HCT116 (cell line): Measurements from ENCODE around the gene ARRDC2. TPM values are rescaled to one million over a fixed set of nuclear protein-coding genes. Genes with fewer than 3 reads are reported as not detected.
A peak's percentile ranks its signal among the peaks of the same experiment; 100 is the strongest.
"Not testable (repeated sequence)": the region's sequence is repeated elsewhere in the genome, so short reads cannot be mapped to it uniquely, and the experiment has no call there.

Experiments used
- ATAC-seq: fragments of 200-7000 bp; cut with Tn5 transposase; 2 replicates; pipeline ENCODE4 v1.9.1; 2020; ENCODE audit warnings: mild to moderate bottlenecking, moderate library complexity
- BruUV-seq: library from RNA; stranded (reverse); fragments of 400-500 nt; replicated peaks from 2 replicates; lab custom pipeline; 2021; lab: Mats Ljungman, UMichigan
- CTCF ChIA-PET: fragments of 300-600 bp; sonication (Branson Sonifier 250); formaldehyde crosslinking; loops from one replicate; lab custom pipeline; 2021; ENCODE audit warnings: antibody characterized with exemption; lab: Charles Lee
- POLR2A ChIA-PET: fragments of 300-600, 350-600 bp; sonication (Branson Sonifier 250); formaldehyde crosslinking; loops from one replicate; lab custom pipeline; 2021; ENCODE audit warnings: antibody characterized with exemption; lab: Charles Lee
- RAD21 ChIA-PET, 2 experiments: fragments of 300-600 bp; sonication (Branson Sonifier 250); formaldehyde crosslinking; loops; one replicate each; lab custom pipeline; 2023; ENCODE audit warnings: low total read pairs in 2 of 2; ENCODE audit not compliant: uncharacterized antibody in 2 of 2, unreplicated experiment in 2 of 2, low non-redundant PET in 1 of 2; lab: Charles Lee
- DNase-seq: peaks from one replicate; pipeline ENCODE4 v3.0.0-alpha.2; 2010; ENCODE audit warnings: low read depth, low spot score
- H2AFZ ChIP-seq: fragments of 200-600 bp; shearing (Covaris generic), sonication (generic); 2 replicates; pipeline ENCODE4 v1.6.1; 2017; ENCODE audit warnings: low read depth, mixed run types, mixed read lengths, antibody characterized with exemption, low read length; ENCODE audit not compliant: poor library complexity, severe bottlenecking
- H3K27ac ChIP-seq: 2 replicates; pipeline ENCODE4 v1.5.1; 2012; ENCODE audit warnings: low read depth, low read length
- H3K27me3 ChIP-seq: fragments of 200-600 bp; sonication (generic); 2 replicates; pipeline ENCODE4 v1.6.1; 2016; ENCODE audit warnings: mixed run types, low read length, mixed read lengths; ENCODE audit not compliant: insufficient read depth
- H3K36me3 ChIP-seq, 2 experiments: fragments of 200-500 bp in 1 of 2; fragments of 200-600 bp in 1 of 2; sonication (Bioruptor generic) in 1 of 2; sonication (generic) in 1 of 2; 2 replicates each; pipeline versions ENCODE4 v1.5.1 to v1.6.1; 2014 to 2016; ENCODE audit warnings: low read length in 2 of 2, inconsistent platforms in 1 of 2, mixed read lengths in 1 of 2, mixed run types in 1 of 2; ENCODE audit not compliant: insufficient read depth in 2 of 2, control insufficient read depth in 1 of 2
- H3K4me1 ChIP-seq, 2 experiments: fragments of 200-600 bp in 1 of 2; sonication (generic) in 1 of 2; 2 replicates each; pipeline versions ENCODE4 v1.5.1 to v1.6.1; 2012 to 2017; ENCODE audit warnings: low read length in 2 of 2, inconsistent platforms in 1 of 2, mild to moderate bottlenecking in 1 of 2, mixed read lengths in 1 of 2, mixed run types in 1 of 2, moderate library complexity in 1 of 2; ENCODE audit not compliant: insufficient read depth in 2 of 2, control insufficient read depth in 1 of 2
- H3K4me2 ChIP-seq: fragments of 200-600 bp; sonication (generic); 2 replicates; pipeline ENCODE4 v1.6.1; 2017; ENCODE audit warnings: mixed run types, low read length, mixed read lengths
- H3K4me3 ChIP-seq, 2 experiments: fragments of 200-600 bp in 1 of 2; sonication (generic) in 1 of 2; replicated peaks in 1 of 2; 2 replicates each; pipeline ENCODE4 v1.5.1; 2011 to 2016; ENCODE audit warnings: low read length in 2 of 2, control low read depth in 1 of 2, low read depth in 1 of 2, mild to moderate bottlenecking in 1 of 2, mixed read lengths in 1 of 2, mixed run types in 1 of 2
- H3K79me2 ChIP-seq: fragments of 200-600 bp; sonication (generic); 2 replicates; pipeline ENCODE4 v1.6.1; 2017; ENCODE audit warnings: mild to moderate bottlenecking, mixed run types, low read length, moderate library complexity, mixed read lengths; ENCODE audit not compliant: insufficient read depth
- H3K9ac ChIP-seq: fragments of 200-600 bp; sonication (generic); 2 replicates; pipeline ENCODE4 v1.6.1; 2016; ENCODE audit warnings: low read length, mixed read lengths
- H3K9me2 ChIP-seq: fragments of 200-600 bp; sonication (generic), shearing (Covaris generic); 2 replicates; pipeline ENCODE4 v1.6.1; 2017; ENCODE audit warnings: mixed run types, mild to moderate bottlenecking, moderate library complexity; ENCODE audit not compliant: insufficient read depth
- H3K9me3 ChIP-seq, 2 experiments: fragments of 200-500 bp in 1 of 2; fragments of 200-600 bp in 1 of 2; sonication (Bioruptor generic) in 1 of 2; sonication (generic) in 1 of 2; 2 replicates each; pipeline ENCODE4 v1.6.1; 2014 to 2017; ENCODE audit warnings: low read length in 2 of 2, mixed read lengths in 2 of 2, inconsistent platforms in 1 of 2, low read depth in 1 of 2, mild to moderate bottlenecking in 1 of 2, mixed run types in 1 of 2, moderate library complexity in 1 of 2; ENCODE audit not compliant: control insufficient read depth in 1 of 2, insufficient read depth in 1 of 2
- H4K20me1 ChIP-seq: fragments of 200-600 bp; sonication (generic), shearing (Covaris generic); 2 replicates; pipeline ENCODE4 v1.6.1; 2017; ENCODE audit warnings: mixed run types, mild to moderate bottlenecking, moderate library complexity; ENCODE audit not compliant: insufficient read depth
- FOSL1 ChIP-seq: IDR thresholded peaks from 2 replicates; pipeline ENCODE4 v1.6.1; 2012; ENCODE audit warnings: low read depth
- POLR2A ChIP-seq: IDR thresholded peaks from 2 replicates; pipeline ENCODE4 v1.7.0; 2011; ENCODE audit warnings: borderline replicate concordance; ENCODE audit not compliant: insufficient read depth, insufficient read length; ENCODE audit errors: extremely low read depth
- intact Hi-C: fragments of 100-400 bp; cut with micrococcal nuclease; formaldehyde crosslinking; loops from 2 replicates; pipeline ENCODE4 v1.10.0; 2022
- total RNA-seq: library from RNA; stranded (reverse); gene quantifications from one replicate; pipeline ENCODE4 v1.2.1, GENCODE V29; 2021; ENCODE audit not compliant: unreplicated experiment

Gene ARRDC2
- total RNA-seq, 1 experiment from 2014 or later, result 36.5 TPM

- H3K4me1 ChIP-seq, result peaks cover 0 to 12% of the 10 kb centered on the region in 2 experiments; a peak in 2 of 4 replicates
- H3K36me3 ChIP-seq, result no peaks in the 10 kb centered on the region
- no peaks in the 10 kb centered on the region for H3K27me3 ChIP-seq
- intact Hi-C loops, result no loop called here
- peak; percentile 88 for ATAC-seq
- H3K27ac ChIP-seq, result no peak overlapping the region
- no peaks in the 10 kb centered on the region for H3K9me3 ChIP-seq
- H3K4me2 ChIP-seq, result peak overlapping the region; percentile 44
- TF ChIP-seq FOSL1, result no peak
- peak; percentile 75 for TF ChIP-seq POLR2A
- peak overlapping the region; percentile 1 for H2AFZ ChIP-seq
- peak; percentile 23 for DNase-seq
- ChIA-PET RAD21 (interaction anchor here in 1 of 2 experiments (0.6 kb wide), 1 partner anchor 47 kb away, joined by 3 read pairs; no protein-coding TSS in a partner anchor), CTCF (no interaction called here), POLR2A (interaction anchor here (0.8 to 1.6 kb wide), 2 partner anchors 12 to 38 kb away, joined by 5 read pairs; no protein-coding TSS in a partner anchor)
- H3K79me2 ChIP-seq, result no peaks in the 10 kb centered on the region
- BruUV-seq, result TSS peak; percentile 99
- no peak overlapping the region for H3K4me3 ChIP-seq
- H3K9ac ChIP-seq, result peak overlapping the region; percentile 41
- no peaks in the 10 kb centered on the region for H4K20me1 ChIP-seq
- H3K9me2 ChIP-seq, result no peaks in the 10 kb centered on the region
Observed at GRCh38 chr19:17985037-17985818, 22.7 kb upstream of the ARRDC2 start.

GRCh38 chr19:17986569-17986968 is 21.4 kb upstream of the ARRDC2 start:
- H3K27me3 ChIP-seq, BruUV-seq, H3K79me2 ChIP-seq, RAD21 ChIA-PET, H3K9ac ChIP-seq, H3K4me3 ChIP-seq, H3K36me3 ChIP-seq, ATAC-seq, H3K4me2 ChIP-seq, H3K9me3 ChIP-seq, intact Hi-C loops, CTCF ChIA-PET, DNase-seq, H3K27ac ChIP-seq, H4K20me1 ChIP-seq, H3K9me2 ChIP-seq, H2AFZ ChIP-seq: not testable (repeated sequence)
- POLR2A ChIA-PET, result interaction anchor here (0.6 to 0.8 kb wide), 2 partner anchors 12 to 259 kb away, joined by 3 read pairs; no protein-coding TSS in a partner anchor
- peaks cover 0 to 12% of the 10 kb centered on the region in 2 experiments; a peak in 2 of 4 replicates for H3K4me1 ChIP-seq
